ENCODE data around the gene A4GNT.

- TF ChIP-seq CTCF (IDR thresholded peaks at IDR 0.05): no peak
- no peak for TF ChIP-seq POLR2A (IDR thresholded peaks at IDR 0.05)
These were observed 16.3 kb upstream of the A4GNT start for GRCh38 chr3:138148503-138148902.

Data from uterus (tissue), 2 donors.